ENCODE results near the gene HEATR5B.

Gene HEATR5B

DNA sequence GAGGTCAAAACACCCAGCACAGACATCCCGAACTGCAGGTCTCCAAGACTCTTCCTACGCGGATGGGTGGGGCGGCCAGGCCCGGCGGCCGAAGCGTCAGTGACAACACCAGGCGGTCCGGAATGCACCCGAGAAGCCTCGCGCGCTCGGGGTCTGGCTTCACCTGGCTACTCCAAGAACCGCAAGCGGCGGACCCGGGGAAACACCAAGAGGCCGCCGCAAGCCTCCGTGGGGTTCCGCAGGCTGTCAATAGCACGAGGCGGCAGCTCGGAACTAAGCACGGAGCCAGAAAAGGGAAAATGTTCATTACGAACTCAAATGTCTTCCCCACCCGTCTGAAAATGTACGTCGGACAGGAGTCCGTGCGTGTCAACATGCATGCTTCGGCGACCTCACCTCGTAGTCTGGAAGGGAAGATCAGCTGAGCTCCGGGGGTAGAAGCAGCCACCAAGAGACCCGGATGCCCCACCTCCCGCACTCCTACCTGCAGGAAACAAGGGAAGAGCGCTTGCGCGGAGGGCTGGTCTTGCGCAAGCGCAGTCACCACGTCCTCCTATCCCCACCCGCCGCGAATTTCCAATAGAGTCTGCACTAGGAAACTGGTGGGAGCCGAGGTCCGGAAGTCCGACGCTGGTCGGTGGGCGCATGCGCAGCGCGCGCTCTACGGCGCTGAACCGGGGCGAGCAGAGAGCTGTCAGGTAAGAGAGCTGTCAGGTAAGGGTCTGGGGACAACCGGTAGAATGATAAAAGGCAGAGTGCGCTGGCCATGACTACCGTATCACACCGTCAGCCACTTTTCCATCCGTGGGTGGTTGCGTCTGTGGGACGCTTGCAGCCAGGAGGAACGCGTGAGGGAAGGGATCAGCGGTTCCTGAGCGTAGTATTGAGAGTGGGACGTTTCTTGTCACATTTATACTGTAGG is at the start of gene HEATR5B, which contains the start of gene GPATCH11:
HEATR5B (minus strand) TSS at position 500 of the 922 bp plus-strand sequence. CDS start 958 bp downstream, outside the sequence.
GPATCH11 (plus strand) TSS at position 646 of the 922 bp plus-strand sequence. CDS start 3,864 bp downstream, outside the sequence.
- no peaks in the 10 kb centered on the region for H3K9me3 Mint-ChIP-seq

DNA sequence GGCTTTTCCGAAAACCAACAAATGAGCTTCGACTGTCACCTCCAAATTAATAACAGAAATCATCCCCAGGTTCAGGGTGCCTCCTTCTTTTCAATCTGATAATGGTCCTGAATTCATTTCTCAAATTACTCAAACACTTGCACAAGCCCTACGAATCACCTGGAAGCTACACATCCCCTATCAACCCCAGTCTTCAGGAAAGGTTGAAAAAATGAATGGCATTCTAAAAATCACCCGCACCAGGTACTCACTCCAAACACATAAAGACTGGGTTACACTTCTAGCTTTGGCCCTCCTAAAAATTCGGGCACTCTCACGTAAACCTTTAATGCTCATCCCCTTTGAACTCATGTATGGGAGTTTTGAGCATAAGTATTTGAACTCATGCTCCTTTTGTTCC is 48.7 kb upstream of the HEATR5B start:
- Mint-ChIP-seq H3K27me3 (no peaks in the 10 kb centered on the region), H3K36me3 (peaks cover 33% of the 10 kb centered on the region), H3K9me3 (no peaks in the 10 kb centered on the region), H3K4me1 (peaks cover 4% of the 10 kb centered on the region), H3K4me3 (no peak overlapping the region), H3K27ac (no peak overlapping the region)

More for the DNA sequence above, at the start of gene HEATR5B, which contains the start of gene GPATCH11:
- Mint-ChIP-seq H3K4me3 (no peak within 1 kb of the TSS), H3K4me1 (peaks cover 4% of the 10 kb centered on the region), H3K27me3 (no peaks in the 10 kb centered on the region), H3K36me3 (peaks cover 8% of the 10 kb centered on the region), H3K27ac (no peak within 1 kb of the TSS)

- Mint-ChIP-seq H3K9me3 (no peaks in the 10 kb centered on the region), H3K27ac (no peak overlapping the region), H3K36me3 (peaks cover 24% of the 10 kb centered on the region), H3K27me3 (no peaks in the 10 kb centered on the region), H3K4me3 (no peak overlapping the region), H3K4me1 (no peaks in the 10 kb centered on the region)
Measured at GRCh38 chr2:37125416-37125815, 41.2 kb upstream of the HEATR5B start.

DNA sequence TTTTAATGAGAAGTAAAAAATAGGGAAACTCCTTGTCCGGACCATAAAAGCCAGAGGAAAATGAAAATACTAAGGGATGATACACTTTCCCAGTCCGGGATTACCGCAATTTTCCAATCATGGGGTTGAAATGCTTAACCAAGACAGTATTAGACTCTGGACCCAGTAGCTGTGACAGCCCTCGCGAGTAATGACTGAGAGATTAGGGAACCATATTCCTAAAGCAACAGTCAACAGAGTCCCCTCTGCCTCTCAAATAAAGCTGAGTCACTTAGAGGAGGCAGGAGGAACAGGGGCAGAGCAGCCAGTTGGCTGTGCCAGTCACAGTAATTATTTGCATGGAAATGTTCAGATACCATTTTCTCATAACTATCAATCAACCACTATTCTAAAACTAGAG is 35.0 kb upstream of the HEATR5B start:
- Mint-ChIP-seq H3K9me3 (no peaks in the 10 kb centered on the region), H3K27ac (peak overlapping the region; percentile 56), H3K36me3 (peaks cover 11% of the 10 kb centered on the region), H3K4me1 (no peaks in the 10 kb centered on the region), H3K4me3 (no peak overlapping the region), H3K27me3 (no peaks in the 10 kb centered on the region)

DNA sequence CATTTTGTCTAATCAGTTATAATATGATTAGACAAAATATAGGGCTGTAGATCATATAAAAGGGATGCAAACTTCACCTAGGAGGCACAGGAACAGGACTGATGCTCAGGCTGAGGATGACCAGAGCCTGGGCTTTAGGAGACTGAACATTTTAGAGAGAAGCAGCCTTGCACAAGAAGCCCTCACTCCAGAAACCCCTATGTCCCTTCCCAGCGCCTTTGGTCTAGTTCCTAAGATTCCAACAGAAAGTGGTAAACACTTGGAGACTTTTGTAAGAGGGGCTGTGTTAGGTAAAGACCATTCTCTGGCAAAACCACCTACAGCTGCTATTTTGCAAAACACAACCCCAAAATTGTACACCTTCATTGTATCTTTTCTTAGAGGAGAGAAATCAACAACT is 33.4 kb upstream of the HEATR5B start:
- H3K4me1 Mint-ChIP-seq, result no peaks in the 10 kb centered on the region
- no peak overlapping the region for H3K27ac Mint-ChIP-seq
- H3K9me3 Mint-ChIP-seq, result no peaks in the 10 kb centered on the region
- H3K4me3 Mint-ChIP-seq, result no peak overlapping the region
- H3K27me3 Mint-ChIP-seq, result no peaks in the 10 kb centered on the region
- H3K36me3 Mint-ChIP-seq, result peaks cover 11% of the 10 kb centered on the region

GRCh38 chr2:37111958-37112357 is 27.8 kb upstream of the HEATR5B start:
- Mint-ChIP-seq H3K4me3 (no peak overlapping the region), H3K27me3 (no peaks in the 10 kb centered on the region), H3K27ac (no peak overlapping the region), H3K36me3 (peaks cover 8% of the 10 kb centered on the region), H3K4me1 (no peaks in the 10 kb centered on the region), H3K9me3 (no peaks in the 10 kb centered on the region)

DNA sequence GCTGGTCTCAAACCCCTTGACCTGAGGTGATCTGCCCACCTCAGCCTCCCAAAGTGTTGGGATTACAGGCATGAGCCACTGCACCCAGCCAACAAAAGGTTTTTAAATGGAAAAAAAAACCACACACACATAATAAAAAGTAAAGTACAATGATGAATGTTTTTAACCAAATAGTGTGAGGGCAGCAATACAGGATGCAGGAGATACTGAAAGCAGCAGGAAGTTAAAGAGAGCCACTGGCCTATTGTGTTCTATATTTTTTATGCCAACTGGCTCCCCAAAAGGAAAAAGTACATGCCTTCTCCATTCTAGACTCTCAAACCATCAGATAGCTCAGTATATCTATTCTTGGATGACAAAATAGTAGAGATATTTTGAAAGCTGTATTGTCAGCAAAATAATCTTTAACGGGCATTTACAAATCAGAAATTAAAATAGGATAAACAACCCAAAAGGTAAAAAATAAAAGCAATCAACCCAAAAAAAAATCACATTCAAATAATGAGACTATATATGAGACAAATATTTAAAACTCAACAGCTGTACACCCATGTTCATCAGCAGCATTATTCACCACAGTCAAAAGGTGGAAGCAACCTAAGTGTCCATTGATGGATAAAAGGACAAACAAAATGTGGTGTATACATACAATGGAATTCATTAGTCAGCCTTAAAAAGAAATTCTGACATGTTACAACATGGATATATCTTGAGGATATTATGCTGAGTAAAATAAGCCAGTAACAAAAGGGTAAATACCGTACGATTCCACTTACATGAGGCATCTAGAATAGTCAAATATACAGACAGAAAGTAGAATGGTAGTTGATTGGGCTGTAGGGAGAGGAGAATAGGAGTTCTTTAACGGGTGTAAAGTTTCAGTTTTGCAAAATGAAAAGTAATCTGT is 26.4 kb upstream of the HEATR5B start:
- Mint-ChIP-seq H3K9me3 (no peaks in the 10 kb centered on the region), H3K4me1 (no peaks in the 10 kb centered on the region), H3K4me3 (no peak overlapping the region), H3K27ac (no peak overlapping the region), H3K36me3 (peaks cover 11% of the 10 kb centered on the region), H3K27me3 (no peaks in the 10 kb centered on the region)

- Mint-ChIP-seq H3K27ac (no peak overlapping the region), H3K27me3 (no peaks in the 10 kb centered on the region), H3K36me3 (peaks cover 12% of the 10 kb centered on the region), H3K4me1 (no peaks in the 10 kb centered on the region), H3K9me3 (no peaks in the 10 kb centered on the region), H3K4me3 (no peak overlapping the region)
Measured at GRCh38 chr2:37109523-37109922, 25.4 kb upstream of the HEATR5B start.

DNA sequence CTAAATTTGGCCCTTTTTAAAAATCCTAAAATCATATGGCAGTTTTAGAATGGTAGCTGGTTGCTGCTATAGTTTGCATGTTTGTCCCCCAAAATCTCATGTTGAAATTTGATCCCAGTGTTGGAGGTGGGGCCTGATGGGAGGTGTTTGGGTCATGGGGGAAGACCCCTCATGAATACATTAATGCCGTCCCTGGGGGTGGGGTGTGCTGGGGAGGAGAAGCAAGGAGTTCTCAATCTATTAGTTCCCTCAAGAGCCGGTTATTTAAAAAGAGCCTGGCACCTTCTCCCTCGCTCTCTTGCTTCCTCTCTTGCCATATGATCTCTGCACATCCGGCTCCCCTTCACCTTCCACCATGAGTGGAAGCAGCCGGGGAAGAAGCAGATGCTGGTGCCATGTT is 21.0 kb upstream of the HEATR5B start:
- no peaks in the 10 kb centered on the region for H3K27me3 Mint-ChIP-seq
- H3K9me3 Mint-ChIP-seq, result no peaks in the 10 kb centered on the region
- H3K4me3 Mint-ChIP-seq, result no peak overlapping the region
- H3K36me3 Mint-ChIP-seq, result peaks cover 15% of the 10 kb centered on the region
- H3K4me1 Mint-ChIP-seq, result no peaks in the 10 kb centered on the region
- no peak overlapping the region for H3K27ac Mint-ChIP-seq

DNA sequence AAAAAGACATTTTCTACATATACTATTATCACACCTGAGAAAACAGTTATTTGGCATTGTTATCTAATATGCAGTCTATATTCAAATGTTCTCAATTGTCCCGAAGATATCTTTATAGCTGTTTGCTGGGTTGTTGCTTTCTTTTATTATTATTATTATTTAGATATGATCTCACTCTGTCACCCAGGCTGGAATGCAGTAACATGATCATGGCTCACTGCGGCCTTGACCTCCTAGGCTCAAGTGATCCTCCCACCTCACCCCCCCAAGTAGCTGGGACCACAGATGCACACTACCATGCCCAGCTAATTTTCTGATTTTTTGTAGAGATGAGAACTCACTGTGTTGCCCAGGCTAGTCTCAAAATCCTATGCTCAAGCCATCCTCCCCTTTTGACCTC is 20.0 kb upstream of the HEATR5B start:
- no peaks in the 10 kb centered on the region for H3K4me1 Mint-ChIP-seq
- H3K4me3 Mint-ChIP-seq, result no peak overlapping the region
- H3K36me3 Mint-ChIP-seq, result peaks cover 16% of the 10 kb centered on the region
- H3K27me3 Mint-ChIP-seq, result no peaks in the 10 kb centered on the region
- H3K9me3 Mint-ChIP-seq, result no peaks in the 10 kb centered on the region
- peak overlapping the region; percentile 70 for H3K27ac Mint-ChIP-seq

GRCh38 chr2:37102588-37102987 is 18.4 kb upstream of the HEATR5B start:
- no peaks in the 10 kb centered on the region for H3K9me3 Mint-ChIP-seq

DNA sequence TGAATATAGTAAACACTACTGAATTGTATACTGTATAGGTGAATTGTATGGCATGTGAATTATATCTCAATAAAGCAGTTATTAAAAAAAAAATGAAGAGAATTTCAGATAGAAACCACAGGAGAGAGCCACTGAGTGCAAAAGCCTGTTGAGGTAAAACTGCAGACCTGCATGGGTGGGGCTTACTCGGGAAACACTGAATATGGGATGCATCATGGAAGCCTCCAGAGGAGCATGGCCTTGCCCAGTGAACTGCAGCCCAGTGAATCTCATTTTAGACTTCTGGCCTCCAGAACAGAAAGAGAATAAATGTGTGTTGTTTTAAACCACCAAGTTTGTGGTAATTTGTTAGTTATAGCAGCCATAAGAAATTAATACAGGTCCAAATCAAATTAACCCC is 15.9 kb upstream of the HEATR5B start:
- Mint-ChIP-seq H3K9me3 (no peaks in the 10 kb centered on the region), H3K27ac (peak overlapping the region; percentile 42), H3K27me3 (no peaks in the 10 kb centered on the region), H3K36me3 (peaks cover 9% of the 10 kb centered on the region), H3K4me3 (no peak overlapping the region), H3K4me1 (no peaks in the 10 kb centered on the region)

More at GRCh38 chr2:37102588-37102987, 18.4 kb upstream of the HEATR5B start:
- Mint-ChIP-seq H3K27ac (no peak overlapping the region), H3K4me3 (no peak overlapping the region), H3K27me3 (no peaks in the 10 kb centered on the region), H3K36me3 (peaks cover 11% of the 10 kb centered on the region), H3K4me1 (no peaks in the 10 kb centered on the region)

DNA sequence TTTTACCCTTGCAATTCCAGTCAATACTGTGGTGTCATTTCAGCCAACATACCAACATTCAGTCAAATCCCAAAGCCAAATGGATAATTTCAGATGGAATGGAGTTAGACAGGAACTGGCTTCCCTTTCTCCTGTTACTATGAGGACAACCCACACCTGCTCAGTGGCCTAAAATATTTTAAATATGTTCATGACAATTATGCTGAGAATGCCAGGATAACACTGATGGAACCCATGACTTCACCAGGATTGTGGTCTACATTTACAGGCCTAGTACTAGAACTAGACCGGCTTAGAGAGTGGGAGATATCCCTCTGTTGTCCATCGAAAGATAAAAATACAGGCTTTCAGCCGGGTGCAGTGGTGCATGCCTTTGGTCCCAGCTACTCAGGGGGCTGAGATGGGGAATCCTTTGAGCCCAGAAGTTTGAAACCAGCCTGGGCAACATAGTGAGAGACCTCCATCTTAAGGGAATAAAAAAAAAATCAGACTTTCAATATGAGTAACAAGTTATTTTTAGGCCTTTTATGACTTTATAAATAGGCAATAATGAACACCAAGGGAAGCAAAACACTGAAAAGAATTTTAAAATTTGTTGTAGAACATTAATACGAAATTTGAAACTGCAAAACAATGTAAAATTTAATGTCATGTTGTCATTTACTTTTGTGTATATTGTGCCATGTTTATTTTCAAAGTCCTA is 14.4 kb upstream of the HEATR5B start:
- no peaks in the 10 kb centered on the region for H3K27me3 Mint-ChIP-seq
- H3K27ac Mint-ChIP-seq, result no peak overlapping the region
- no peaks in the 10 kb centered on the region for H3K9me3 Mint-ChIP-seq
- no peaks in the 10 kb centered on the region for H3K4me1 Mint-ChIP-seq
- peaks cover 7% of the 10 kb centered on the region for H3K36me3 Mint-ChIP-seq
- H3K4me3 Mint-ChIP-seq, result no peak overlapping the region

DNA sequence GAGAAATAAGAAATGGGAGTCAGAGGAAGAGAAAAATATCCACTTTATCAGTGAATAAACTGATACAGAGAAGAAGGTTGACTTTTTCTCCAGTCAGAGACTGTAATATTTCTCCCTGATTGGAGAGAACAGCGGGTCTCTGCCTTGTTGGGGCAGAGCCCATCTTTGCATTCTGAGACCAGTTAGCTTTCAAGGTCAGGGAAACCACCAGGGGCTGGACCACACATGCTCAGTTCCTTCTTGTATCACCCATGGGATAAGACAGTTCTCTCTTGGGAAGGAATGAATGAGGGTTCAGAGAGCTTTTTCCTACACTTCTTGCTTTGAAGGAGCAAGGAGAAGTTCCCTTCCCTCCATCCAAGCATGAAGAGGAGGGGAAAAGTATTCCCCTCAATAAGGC is 12.4 kb upstream of the HEATR5B start:
- Mint-ChIP-seq H3K9me3 (no peaks in the 10 kb centered on the region), H3K36me3 (peaks cover 9% of the 10 kb centered on the region), H3K4me3 (no peak overlapping the region), H3K27ac (no peak overlapping the region), H3K4me1 (no peaks in the 10 kb centered on the region), H3K27me3 (no peaks in the 10 kb centered on the region)

- no peak overlapping the region for H3K4me3 Mint-ChIP-seq
- H3K27ac Mint-ChIP-seq, result no peak overlapping the region
Measured at GRCh38 chr2:37091873-37092272, 7.7 kb upstream of the HEATR5B start.

More at GRCh38 chr2:37091873-37092272, 7.7 kb upstream of the HEATR5B start:
- H3K27me3 Mint-ChIP-seq, result no peaks in the 10 kb centered on the region
- peaks cover 13% of the 10 kb centered on the region for H3K36me3 Mint-ChIP-seq
- H3K9me3 Mint-ChIP-seq, result no peaks in the 10 kb centered on the region
- peaks cover 4% of the 10 kb centered on the region for H3K4me1 Mint-ChIP-seq
